ENCODE data around the gene NKX6-1. TPM values are rescaled to one million over a fixed set of nuclear protein-coding genes. Genes with fewer than 3 reads are reported as not detected.
A peak's percentile ranks its signal among the peaks of the same experiment; 100 is the strongest.

NKX6-1 gene
- total and polyA plus RNA-seq, 3 experiments from 2014 or later = not detected

- CTCF ChIA-PET = no interaction called here
- peaks cover 7% of the 10 kb centered on the region for H3K27me3 ChIP-seq (ENCODE audit: insufficient read depth, low read length, poor library complexity, severe bottlenecking)
Observed at GRCh38 chr4:84481077-84481859, 17.8 kb downstream of the NKX6-1 start.

GRCh38 chr4:84480082-84480481 is 19.0 kb downstream of the NKX6-1 start:
- Histone ChIP-seq H3K27me3 (ENCODE audit: insufficient read depth, low read length, poor library complexity, severe bottlenecking) (peaks cover 7% of the 10 kb centered on the region), H3K4me3 (ENCODE audit: low read length) (no peak overlapping the region), H3K27ac (ENCODE audit: low read depth, low read length) (no peak overlapping the region), H3K36me3 (ENCODE audit: insufficient read depth, low read length) (no peaks in the 10 kb centered on the region), H3K9me3 (ENCODE audit: low read length) (no peaks in the 10 kb centered on the region), H3K4me1 (ENCODE audit: insufficient read depth, low read length) (no peaks in the 10 kb centered on the region)
- DNase-seq = no peak
- H3K4me3 Mint-ChIP-seq = no peak overlapping the region
- ChIA-PET CTCF (no interaction called here), POLR2A (no interaction called here)
- no peaks in the 10 kb centered on the region for H3K36me3 Mint-ChIP-seq
- peaks cover 0 to 12% (median 5%) of the 10 kb centered on the region in 3 donors for H3K4me1 Mint-ChIP-seq
- H3K27me3 Mint-ChIP-seq = peaks cover 49 to 71% of the 10 kb centered on the region in 2 donors
- peaks cover 0 to 21% (median 15%) of the 10 kb centered on the region in 5 donors for H3K9me3 Mint-ChIP-seq
- H3K27ac Mint-ChIP-seq = no peak overlapping the region

More at GRCh38 chr4:84481077-84481859, 17.8 kb downstream of the NKX6-1 start:
- Mint-ChIP-seq H3K4me3 (peak overlapping the region in 2 of 7 donors; percentile 15 to 54), H3K9me3 (peaks cover 0 to 21% (median 15%) of the 10 kb centered on the region in 5 donors), H3K27ac (peak overlapping the region in 1 of 8 donors; percentile 47), H3K4me1 (peaks cover 0 to 12% (median 5%) of the 10 kb centered on the region in 3 donors), H3K36me3 (no peaks in the 10 kb centered on the region), H3K27me3 (peaks cover 59 to 78% of the 10 kb centered on the region in 2 donors)
- Histone ChIP-seq H3K27ac (ENCODE audit: low read depth, low read length) (no peak overlapping the region), H3K9me3 (ENCODE audit: low read length) (no peaks in the 10 kb centered on the region), H3K36me3 (ENCODE audit: insufficient read depth, low read length) (no peaks in the 10 kb centered on the region), H3K4me1 (ENCODE audit: insufficient read depth, low read length) (no peaks in the 10 kb centered on the region), H3K4me3 (ENCODE audit: low read length) (no peak overlapping the region)
- POLR2A ChIA-PET = no interaction called here
- no peak for DNase-seq

GRCh38 chr4:84479663-84480062 is 19.4 kb downstream of the NKX6-1 start:
- Histone ChIP-seq H3K4me3 (ENCODE audit: low read length) (no peak overlapping the region), H3K27me3 (ENCODE audit: insufficient read depth, low read length, poor library complexity, severe bottlenecking) (peaks cover 7% of the 10 kb centered on the region), H3K4me1 (ENCODE audit: insufficient read depth, low read length) (no peaks in the 10 kb centered on the region), H3K27ac (ENCODE audit: low read depth, low read length) (no peak overlapping the region), H3K36me3 (ENCODE audit: insufficient read depth, low read length) (no peaks in the 10 kb centered on the region), H3K9me3 (ENCODE audit: low read length) (no peaks in the 10 kb centered on the region)
- no peak for DNase-seq
- ChIA-PET POLR2A (no interaction called here), CTCF (no interaction called here)
- Mint-ChIP-seq H3K36me3 (no peaks in the 10 kb centered on the region), H3K4me3 (no peak overlapping the region), H3K9me3 (peaks cover 0 to 21% (median 15%) of the 10 kb centered on the region in 5 donors), H3K27me3 (peaks cover 46 to 69% of the 10 kb centered on the region in 2 donors), H3K27ac (no peak overlapping the region), H3K4me1 (peaks cover 0 to 12% (median 5%) of the 10 kb centered on the region in 3 donors)

DNA sequence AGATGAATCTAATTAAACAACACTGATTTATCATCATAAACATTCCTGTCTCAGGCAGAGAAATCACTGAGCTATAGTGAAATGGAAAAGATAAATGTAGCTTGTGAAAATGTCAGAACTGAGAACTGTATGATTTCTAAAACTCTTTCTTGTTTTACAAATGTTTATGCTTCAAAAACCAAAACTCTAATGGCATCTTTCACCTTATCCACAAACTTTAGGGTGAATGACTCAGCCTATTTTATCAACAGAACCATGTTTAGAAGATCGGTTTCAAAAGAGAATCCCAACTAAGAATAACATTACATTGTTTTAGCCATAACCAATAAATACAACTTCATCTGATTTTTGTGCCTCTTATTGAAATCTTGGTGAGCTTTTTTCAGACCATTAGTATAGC is 21.4 kb downstream of the NKX6-1 start:
- no peak overlapping the region for H3K4me3 ChIP-seq (ENCODE audit: low read length)
- peaks cover 35 to 61% of the 10 kb centered on the region in 2 donors for H3K27me3 Mint-ChIP-seq
- no peaks in the 10 kb centered on the region for H3K9me3 ChIP-seq (ENCODE audit: low read length)
- H3K27me3 ChIP-seq (ENCODE audit: insufficient read depth, low read length, poor library complexity, severe bottlenecking) = no peaks in the 10 kb centered on the region
- H3K27ac Mint-ChIP-seq = no peak overlapping the region
- peaks cover 0 to 17% (median 12%) of the 10 kb centered on the region in 5 donors for H3K9me3 Mint-ChIP-seq
- POLR2A ChIA-PET = no interaction called here
- no peaks in the 10 kb centered on the region for H3K36me3 Mint-ChIP-seq
- no peaks in the 10 kb centered on the region for H3K4me1 ChIP-seq (ENCODE audit: insufficient read depth, low read length)
- H3K36me3 ChIP-seq (ENCODE audit: insufficient read depth, low read length) = no peaks in the 10 kb centered on the region
- CTCF ChIA-PET = no interaction called here
- H3K4me3 Mint-ChIP-seq = no peak overlapping the region
- H3K27ac ChIP-seq (ENCODE audit: low read depth, low read length) = no peak overlapping the region
- H3K4me1 Mint-ChIP-seq = peaks cover 0 to 12% (median 5%) of the 10 kb centered on the region in 3 donors
- DNase-seq = no peak

DNA sequence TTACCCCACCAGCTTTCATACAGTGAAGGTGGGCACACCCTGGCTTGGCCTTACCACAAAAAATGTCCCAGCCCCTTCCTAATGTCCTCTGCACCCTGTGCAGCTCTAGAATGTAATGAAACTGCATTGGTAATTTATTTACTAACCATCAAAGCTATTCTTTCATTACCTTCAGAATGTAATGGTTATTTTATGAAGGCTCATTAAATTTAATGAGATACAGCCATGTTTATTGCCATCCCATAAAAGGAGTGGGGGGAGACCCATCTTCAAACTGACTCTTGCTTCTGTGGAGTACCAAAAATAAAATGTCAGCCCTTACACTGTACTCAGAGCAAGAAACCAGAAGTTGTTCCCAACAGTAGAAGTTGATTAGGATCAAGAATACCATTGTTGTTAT is 25.0 kb downstream of the NKX6-1 start:
- no peaks in the 10 kb centered on the region for H3K36me3 ChIP-seq (ENCODE audit: insufficient read depth, low read length)
- no peak overlapping the region for H3K4me3 ChIP-seq (ENCODE audit: low read length)
- Mint-ChIP-seq H3K36me3 (no peaks in the 10 kb centered on the region), H3K4me1 (no peaks in the 10 kb centered on the region), H3K27me3 (peaks cover 4 to 25% of the 10 kb centered on the region in 2 donors), H3K9me3 (no peaks in the 10 kb centered on the region), H3K27ac (no peak overlapping the region), H3K4me3 (no peak overlapping the region)
- H3K27ac ChIP-seq (ENCODE audit: low read depth, low read length) = no peak overlapping the region
- ChIA-PET CTCF (no interaction called here), POLR2A (no interaction called here)
- no peak for DNase-seq
- H3K9me3 ChIP-seq (ENCODE audit: low read length) = no peaks in the 10 kb centered on the region
- no peaks in the 10 kb centered on the region for H3K4me1 ChIP-seq (ENCODE audit: insufficient read depth, low read length)
- H3K27me3 ChIP-seq (ENCODE audit: insufficient read depth, low read length, poor library complexity, severe bottlenecking) = no peaks in the 10 kb centered on the region

DNA sequence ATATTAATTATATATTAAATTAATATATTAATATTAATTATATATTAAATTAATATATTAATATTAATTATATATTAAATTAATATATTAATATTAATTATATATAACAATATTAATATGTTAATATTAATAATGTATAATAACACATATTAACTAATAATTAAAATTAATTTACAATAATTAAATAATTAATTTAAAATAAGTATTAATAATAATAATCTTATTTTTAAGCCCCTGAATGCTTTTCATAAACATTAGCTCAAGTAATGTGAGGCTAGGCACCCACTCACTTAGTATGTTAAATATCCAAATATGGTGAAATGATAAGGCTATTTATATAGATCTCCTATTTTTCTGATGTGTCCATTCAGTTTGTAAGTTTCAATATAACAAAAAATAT is 26.9 kb downstream of the NKX6-1 start:
- Mint-ChIP-seq H3K4me1 (no peaks in the 10 kb centered on the region), H3K36me3 (no peaks in the 10 kb centered on the region), H3K27me3 (peaks cover 5 to 14% of the 10 kb centered on the region in 2 donors), H3K27ac (no peak overlapping the region), H3K4me3 (no peak overlapping the region), H3K9me3 (no peaks in the 10 kb centered on the region)
- Histone ChIP-seq H3K36me3 (ENCODE audit: insufficient read depth, low read length) (no peaks in the 10 kb centered on the region), H3K9me3 (ENCODE audit: low read length) (no peaks in the 10 kb centered on the region), H3K27me3 (ENCODE audit: insufficient read depth, low read length, poor library complexity, severe bottlenecking) (no peaks in the 10 kb centered on the region), H3K4me1 (ENCODE audit: insufficient read depth, low read length) (no peaks in the 10 kb centered on the region), H3K27ac (ENCODE audit: low read depth, low read length) (no peak overlapping the region), H3K4me3 (ENCODE audit: low read length) (no peak overlapping the region)
- ChIA-PET CTCF (no interaction called here), POLR2A (no interaction called here)
- DNase-seq = no peak

DNA sequence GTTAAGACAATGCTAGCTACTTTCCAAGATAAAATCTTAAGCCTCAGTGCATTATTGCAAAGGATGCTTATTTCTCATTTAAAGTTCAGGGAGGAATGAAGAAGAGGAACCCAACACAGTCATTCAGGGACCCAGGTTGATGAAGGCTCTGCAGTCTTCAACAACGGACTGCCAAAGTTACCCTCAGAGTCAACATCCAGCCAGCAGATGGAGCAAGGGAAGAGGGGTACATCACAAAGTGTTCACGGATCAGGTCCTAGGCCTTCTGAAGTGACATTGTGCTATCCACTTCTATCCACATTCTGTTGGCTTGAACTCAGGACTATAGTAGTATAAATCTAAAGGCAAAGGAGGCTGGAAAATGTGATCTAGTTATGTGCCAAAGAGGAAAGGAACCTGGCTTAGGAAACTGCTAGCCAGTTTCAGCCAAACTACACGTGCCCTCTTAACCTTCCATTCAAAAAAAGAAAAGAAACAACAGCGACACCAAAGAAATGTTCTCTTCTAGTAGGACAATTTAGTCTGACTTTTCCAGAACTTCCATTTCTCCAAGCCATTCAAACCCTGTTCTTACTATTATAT is 28.8 kb downstream of the NKX6-1 start:
- no peaks in the 10 kb centered on the region for H3K9me3 Mint-ChIP-seq
- no peak overlapping the region for H3K4me3 ChIP-seq (ENCODE audit: low read length)
- H3K27me3 Mint-ChIP-seq = peaks cover 5 to 9% of the 10 kb centered on the region in 2 donors
- H3K27ac ChIP-seq (ENCODE audit: low read depth, low read length) = no peak overlapping the region
- no peaks in the 10 kb centered on the region for H3K4me1 ChIP-seq (ENCODE audit: insufficient read depth, low read length)
- POLR2A ChIA-PET = no interaction called here
- CTCF ChIA-PET = no interaction called here
- no peak overlapping the region for H3K27ac Mint-ChIP-seq
- H3K36me3 ChIP-seq (ENCODE audit: insufficient read depth, low read length) = no peaks in the 10 kb centered on the region
- DNase-seq = no peak
- H3K4me1 Mint-ChIP-seq = no peaks in the 10 kb centered on the region
- no peak overlapping the region for H3K4me3 Mint-ChIP-seq
- no peaks in the 10 kb centered on the region for H3K9me3 ChIP-seq (ENCODE audit: low read length)
- H3K36me3 Mint-ChIP-seq = no peaks in the 10 kb centered on the region
- H3K27me3 ChIP-seq (ENCODE audit: insufficient read depth, low read length, poor library complexity, severe bottlenecking) = no peaks in the 10 kb centered on the region

- no peak overlapping the region for H3K4me3 ChIP-seq (ENCODE audit: low read length)
- H3K4me3 Mint-ChIP-seq = no peak overlapping the region
- CTCF ChIA-PET = no interaction called here
Observed at GRCh38 chr4:84467601-84468000, 31.5 kb downstream of the NKX6-1 start.

More at GRCh38 chr4:84467601-84468000, 31.5 kb downstream of the NKX6-1 start:
- Histone ChIP-seq H3K27me3 (ENCODE audit: insufficient read depth, low read length, poor library complexity, severe bottlenecking) (no peaks in the 10 kb centered on the region), H3K27ac (ENCODE audit: low read depth, low read length) (no peak overlapping the region), H3K9me3 (ENCODE audit: low read length) (no peaks in the 10 kb centered on the region), H3K36me3 (ENCODE audit: insufficient read depth, low read length) (no peaks in the 10 kb centered on the region), H3K4me1 (ENCODE audit: insufficient read depth, low read length) (no peaks in the 10 kb centered on the region)
- DNase-seq = no peak
- H3K4me1 Mint-ChIP-seq = no peaks in the 10 kb centered on the region
- H3K36me3 Mint-ChIP-seq = no peaks in the 10 kb centered on the region
- H3K9me3 Mint-ChIP-seq = peaks cover 0 to under 1% (median 0%) of the 10 kb centered on the region in 5 donors
- H3K27me3 Mint-ChIP-seq = peaks cover 5 to 6% of the 10 kb centered on the region in 2 donors
- H3K27ac Mint-ChIP-seq = no peak overlapping the region
- POLR2A ChIA-PET = no interaction called here
